Body of pancreas (tissue), 4 donors: ENCODE data around the gene KCND1. TPM values are rescaled to one million over a fixed set of nuclear protein-coding genes. Genes with fewer than 3 reads are reported as not detected.

Source experiments
- ATAC-seq: fragments of 150-250 bp; one replicate; pipeline ENCODE4 v1.9.1; 2016
- DNase-seq, 4 donors: peaks; one replicate each; pipeline ENCODE4 v3.0.0-alpha.2; 2019
- H3K27ac ChIP-seq, 4 donors: fragments of 200-600 bp; sonication (generic); 1 replicate in 3 of 4; 2 replicates in 1 of 4; pipeline versions ENCODE4 v1.5.1 to v1.6.1; 2016 to 2019; ENCODE audit warnings: mild to moderate bottlenecking in 1 of 4, mixed read lengths in 1 of 4, moderate library complexity in 1 of 4
- H3K27me3 ChIP-seq, 2 donors: fragments of 200-600 bp; sonication (generic); one replicate each; pipeline ENCODE4 v1.6.0; 2016; ENCODE audit warnings: mild to moderate bottlenecking in 1 of 2
- H3K36me3 ChIP-seq, 2 donors: fragments of 200-600 bp; sonication (generic); replicated peaks in 1 of 2; 2 replicates each; pipeline ENCODE4 v1.5.1; 2016; ENCODE audit warnings: low read depth in 2 of 2; ENCODE audit not compliant: insufficient read depth in 1 of 2
- H3K4me1 ChIP-seq: fragments of 200-600 bp; sonication (generic); one replicate; pipeline ENCODE4 v1.6.0; 2016
- H3K4me3 ChIP-seq, 2 donors: fragments of 200-600 bp; sonication (generic); 1 replicate in 1 of 2; 2 replicates in 1 of 2; pipeline ENCODE4 v1.5.1; 2016 to 2019
- H3K9me3 ChIP-seq, 3 donors: fragments of 200-600 bp; sonication (generic); 1 replicate in 2 of 3; 2 replicates in 1 of 3; pipeline ENCODE4 v1.5.1; 2016
- POLR2A ChIP-seq, 3 donors: fragments of 450-650 bp; IDR thresholded peaks; one replicate each; pipeline ENCODE4 v1.6.1; 2016; ENCODE audit warnings: antibody characterized with exemption in 3 of 3, mild to moderate bottlenecking in 2 of 3
- WGBS, 2 donors: methylation state at CpG; one replicate each; pipeline ENCODE4 v1.1.5; 2017; 5-methylcytosine and 5-hydroxymethylcytosine counted together
- intact Hi-C: fragments of 100-400 bp; cut with DNase I; formaldehyde crosslinking; loops from one replicate; pipeline ENCODE4 v1.15.1; 2023
- total RNA-seq, 2 donors: library from RNA; depleted of rRNA; stranded (reverse); fragments of >200 nt; gene quantifications; one replicate each; pipeline ENCODE4 v1.1.0, GENCODE V29; 2016
- TF ChIP-seq, protein P1 (sequence below), 7 experiments: fragments of 450-650 bp in 4 of 7; fragments of 200-600 bp in 3 of 7; sonication (generic) in 3 of 7; IDR thresholded peaks; one replicate each; pipeline ENCODE4 v1.5.1; 2016 to 2019; ENCODE audit warnings: antibody characterized with exemption in 7 of 7

Gene KCND1
- total RNA-seq, 2 donors from 2014 or later, result 0.52 to 1.3 TPM

DNA sequence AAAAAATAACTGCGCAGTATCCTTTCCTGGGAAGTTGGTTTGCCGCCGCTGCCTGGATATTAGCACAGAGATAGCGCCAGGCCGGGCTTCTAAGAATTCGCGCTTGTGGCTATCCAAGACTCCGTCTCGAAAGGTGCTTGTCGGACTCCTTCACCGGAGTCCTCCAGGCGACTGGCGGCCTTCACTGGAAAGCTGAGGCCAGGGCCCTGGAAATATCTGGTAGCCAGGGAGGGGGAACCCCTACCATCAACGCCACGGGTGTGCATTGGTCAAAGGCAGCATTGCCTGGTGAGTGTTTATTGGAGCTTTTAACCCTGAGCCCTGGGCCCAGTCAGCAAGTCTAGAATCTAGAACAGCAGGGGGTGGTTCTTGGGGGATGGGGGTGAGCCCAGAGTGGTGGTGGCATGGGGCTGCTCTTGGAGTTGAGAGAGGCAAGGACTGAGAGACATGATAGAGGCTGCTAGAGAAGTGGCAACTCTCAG is 52.2 kb downstream of the KCND1 start:
- no peaks in the 10 kb centered on the region for H3K27me3 ChIP-seq
- H3K9me3 ChIP-seq, result no peaks in the 10 kb centered on the region
- ATAC-seq, result no peak
- intact Hi-C loops, result no loop called here
- H3K4me1 ChIP-seq, result peaks cover 21% of the 10 kb centered on the region
- DNase-seq, result no peak
- H3K27ac ChIP-seq, result peak overlapping the region; percentile 21 to 88 (median 60)
- peaks cover 0 to 5% of the 10 kb centered on the region in 2 donors for H3K36me3 ChIP-seq
- no peak overlapping the region for H3K4me3 ChIP-seq
- WGBS, 2 donors, result 1% methylated on average over 15 of the region's 15 CpGs; no CpG with 5 or more reads in 1 of the 2 donors
- TF ChIP-seq POLR2A (IDR thresholded peaks at IDR 0.05), result no peak
- TF ChIP-seq, protein P1, sequence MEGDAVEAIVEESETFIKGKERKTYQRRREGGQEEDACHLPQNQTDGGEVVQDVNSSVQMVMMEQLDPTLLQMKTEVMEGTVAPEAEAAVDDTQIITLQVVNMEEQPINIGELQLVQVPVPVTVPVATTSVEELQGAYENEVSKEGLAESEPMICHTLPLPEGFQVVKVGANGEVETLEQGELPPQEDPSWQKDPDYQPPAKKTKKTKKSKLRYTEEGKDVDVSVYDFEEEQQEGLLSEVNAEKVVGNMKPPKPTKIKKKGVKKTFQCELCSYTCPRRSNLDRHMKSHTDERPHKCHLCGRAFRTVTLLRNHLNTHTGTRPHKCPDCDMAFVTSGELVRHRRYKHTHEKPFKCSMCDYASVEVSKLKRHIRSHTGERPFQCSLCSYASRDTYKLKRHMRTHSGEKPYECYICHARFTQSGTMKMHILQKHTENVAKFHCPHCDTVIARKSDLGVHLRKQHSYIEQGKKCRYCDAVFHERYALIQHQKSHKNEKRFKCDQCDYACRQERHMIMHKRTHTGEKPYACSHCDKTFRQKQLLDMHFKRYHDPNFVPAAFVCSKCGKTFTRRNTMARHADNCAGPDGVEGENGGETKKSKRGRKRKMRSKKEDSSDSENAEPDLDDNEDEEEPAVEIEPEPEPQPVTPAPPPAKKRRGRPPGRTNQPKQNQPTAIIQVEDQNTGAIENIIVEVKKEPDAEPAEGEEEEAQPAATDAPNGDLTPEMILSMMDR (IDR thresholded peaks at IDR 0.05), result no peak

DNA sequence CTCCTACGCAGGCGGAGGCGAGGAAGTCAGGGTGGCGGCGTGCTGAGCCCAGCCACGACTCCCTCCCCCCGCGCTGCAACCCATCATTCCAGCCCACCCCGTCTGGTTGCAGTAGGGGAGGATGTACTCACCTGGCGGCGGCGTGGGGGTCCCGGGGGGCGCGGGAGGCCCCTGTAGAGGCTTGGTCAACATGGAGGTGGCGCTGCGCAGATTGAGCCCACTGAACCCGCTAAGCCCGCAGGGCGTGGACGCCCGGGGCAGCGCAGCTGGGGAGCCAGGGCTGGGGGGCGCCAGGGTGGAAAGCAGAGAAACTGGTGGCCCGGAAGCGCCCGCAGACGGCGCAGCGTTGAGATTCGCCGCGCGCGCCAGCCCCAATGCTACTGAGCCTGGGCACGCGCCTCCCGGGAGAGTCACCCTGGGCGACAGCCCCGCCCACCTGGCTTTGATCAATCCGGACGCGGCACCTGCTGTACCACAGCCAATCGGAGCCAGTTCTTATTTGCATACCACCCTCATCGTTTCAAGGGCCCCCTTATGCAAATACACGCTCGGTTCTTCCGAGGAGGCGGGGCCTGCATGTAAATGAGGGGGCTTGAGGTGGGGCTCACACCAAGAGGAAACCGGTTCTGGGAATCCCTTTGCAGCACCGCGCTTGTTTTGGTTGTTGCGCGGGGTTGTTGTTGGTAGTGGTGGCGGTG is 52.9 kb downstream of the KCND1 start, which contains the start of gene PIM2:
TSS of gene PIM2 (minus strand) at position 382 of the 698 bp plus-strand sequence. CDS start at position 192, 190 bp downstream.
- Histone ChIP-seq H3K27ac (peak within 1 kb of the TSS; percentile 36 to 88 (median 74)), H3K4me1 (peaks cover 21% of the 10 kb centered on the region), H3K36me3 (peaks cover 0 to 3% of the 10 kb centered on the region in 2 donors), H3K4me3 (peak within 1 kb of the TSS in 1 of 2 donors; percentile 14), H3K27me3 (no peaks in the 10 kb centered on the region), H3K9me3 (no peaks in the 10 kb centered on the region)
- DNase-seq (peak; percentile 92 to 96 (median 96)), ATAC-seq (peak; percentile 91)
- WGBS, 2 donors, result 0% methylated on average over 11 to 23 of the region's 55 CpGs
- intact Hi-C loops, result no loop called here
- peak; percentile 94 to 95 (median 95) for TF ChIP-seq POLR2A (IDR thresholded peaks at IDR 0.05)
- TF ChIP-seq, protein P1 (IDR thresholded peaks at IDR 0.05), result peak in 1 of 7 experiments; percentile 5

DNA sequence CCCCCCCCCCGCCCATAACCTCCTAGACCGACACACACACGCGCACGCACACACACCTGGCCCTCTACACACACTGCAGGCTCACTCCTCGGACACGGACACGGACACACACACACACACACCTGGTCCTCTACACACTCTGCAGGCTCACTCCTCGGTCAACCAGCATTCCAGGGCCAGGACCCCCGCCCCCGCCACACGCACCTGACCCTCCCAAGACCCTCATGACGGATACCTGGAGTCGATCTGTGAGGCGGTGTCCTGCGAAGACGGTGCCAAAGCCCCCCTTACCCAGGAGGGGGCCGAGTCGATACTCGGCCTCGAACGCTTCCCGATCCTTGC is 53.4 kb downstream of the KCND1 start:
- 2% methylated on average over 17 of the region's 23 CpGs; no CpG with 5 or more reads in 1 of the 2 donors for WGBS, 2 donors
- Histone ChIP-seq H3K27ac (peak overlapping the region; percentile 36 to 88 (median 74)), H3K4me3 (peak overlapping the region in 1 of 2 donors; percentile 14), H3K36me3 (no peaks in the 10 kb centered on the region), H3K9me3 (no peaks in the 10 kb centered on the region), H3K4me1 (peaks cover 21% of the 10 kb centered on the region), H3K27me3 (no peaks in the 10 kb centered on the region)
- no peak for TF ChIP-seq POLR2A (IDR thresholded peaks at IDR 0.05)
- TF ChIP-seq, protein P1 (IDR thresholded peaks at IDR 0.05), result no peak
- DNase-seq (no peak), ATAC-seq (no peak)
- intact Hi-C loops, result no loop called here

DNA sequence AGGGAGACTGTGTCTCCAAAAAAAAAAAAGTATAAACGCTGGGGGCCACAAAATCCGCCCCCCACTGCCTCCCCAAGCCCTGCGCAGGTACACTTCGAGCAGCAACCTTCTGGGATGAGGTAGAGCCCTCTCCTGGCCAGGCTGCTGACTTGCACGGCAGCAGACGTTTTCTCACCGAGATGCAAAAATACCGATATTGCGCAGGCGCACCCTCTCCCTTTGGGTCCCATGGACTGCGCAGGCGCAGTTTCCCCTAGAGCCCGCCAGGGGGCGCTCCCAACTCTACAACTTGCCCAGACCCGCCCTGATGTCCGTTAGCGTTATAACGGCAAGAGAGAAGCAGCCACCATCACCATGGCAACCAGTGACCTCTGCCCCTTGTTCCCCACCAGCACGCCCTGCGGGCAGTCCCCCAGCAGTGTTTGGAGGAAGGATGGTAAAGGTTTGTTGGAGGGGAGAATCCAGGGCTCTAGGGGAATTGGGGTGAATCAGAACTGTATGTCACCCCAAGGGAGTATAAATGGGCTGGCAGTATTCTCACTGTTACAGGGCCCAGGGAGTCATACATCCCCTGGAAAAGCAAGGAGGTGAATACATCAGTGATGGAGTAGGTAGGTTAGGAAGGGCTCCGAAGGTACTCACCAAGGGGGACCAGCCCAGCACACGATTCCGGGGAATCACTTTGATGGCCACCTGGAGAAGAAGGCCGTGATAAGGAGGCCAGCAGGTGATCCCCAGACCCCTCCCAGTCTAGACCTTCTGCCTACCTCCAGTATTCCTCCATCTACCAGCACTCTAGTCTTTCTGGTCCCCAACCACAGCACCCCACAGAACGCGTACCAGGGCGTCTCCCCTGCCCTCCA is 54.3 kb downstream of the KCND1 start:
- intact Hi-C loops, result no loop called here
- DNase-seq (peak; percentile 90 to 93 (median 92)), ATAC-seq (peak; percentile 79)
- Histone ChIP-seq H3K9me3 (no peaks in the 10 kb centered on the region), H3K4me3 (no peak overlapping the region), H3K27ac (peak overlapping the region in 2 of 4 donors; percentile 41 to 85), H3K27me3 (no peaks in the 10 kb centered on the region), H3K36me3 (no peaks in the 10 kb centered on the region), H3K4me1 (peaks cover 25% of the 10 kb centered on the region)
- peak in 1 of 3 donors; percentile 3 for TF ChIP-seq POLR2A (IDR thresholded peaks at IDR 0.05)
- TF ChIP-seq, protein P1 (IDR thresholded peaks at IDR 0.05), result peak; percentile 73 to 97 (median 96)
- 20 to 52% methylated on average over 6 to 26 of the region's 27 CpGs for WGBS, 2 donors
